ENCODE measurements around the gene AMPH. TPM values are rescaled to one million over a fixed set of nuclear protein-coding genes. Genes with fewer than 3 reads are reported as not detected.
A peak's percentile ranks its signal among the peaks of the same experiment; 100 is the strongest.

Gene AMPH
- polyA plus RNA-seq, 1 experiment: 1.5 TPM

- no peaks in the 10 kb centered on the region for H3K27me3 ChIP-seq (ENCODE audit: control insufficient read depth, insufficient read depth, low read length)
- TF ChIP-seq CTCF (IDR thresholded peaks at IDR 0.05; ENCODE audit: insufficient read depth, low read depth, low read length): no peak
- no peaks in the 10 kb centered on the region for H3K36me3 ChIP-seq (ENCODE audit: control insufficient read depth, insufficient read depth, low read length)
- POLR2A ChIA-PET: no interaction called here
- DNase-seq (ENCODE audit: low read depth): no peak
- CTCF ChIA-PET: no interaction called here
- H3K4me3 ChIP-seq (ENCODE audit: low read depth, low read length): no peak overlapping the region
Observed at GRCh38 chr7:38462819-38463218, 168.4 kb downstream of the AMPH start.

GRCh38 chr7:38461887-38462286, 169.3 kb downstream of the AMPH start:
- Histone ChIP-seq H3K4me3 (ENCODE audit: low read depth, low read length) (no peak overlapping the region), H3K27me3 (ENCODE audit: control insufficient read depth, insufficient read depth, low read length) (no peaks in the 10 kb centered on the region), H3K36me3 (ENCODE audit: control insufficient read depth, insufficient read depth, low read length) (no peaks in the 10 kb centered on the region)
- ChIA-PET POLR2A (no interaction called here), CTCF (no interaction called here)
- DNase-seq (ENCODE audit: low read depth): no peak
- no peak for TF ChIP-seq CTCF (IDR thresholded peaks at IDR 0.05; ENCODE audit: insufficient read depth, low read depth, low read length)

- POLR2A ChIA-PET: no interaction called here
- DNase-seq (ENCODE audit: low read depth): no peak
- TF ChIP-seq CTCF (IDR thresholded peaks at IDR 0.05; ENCODE audit: insufficient read depth, low read depth, low read length): no peak
- Histone ChIP-seq H3K4me3 (ENCODE audit: low read depth, low read length) (no peak overlapping the region), H3K27me3 (ENCODE audit: control insufficient read depth, insufficient read depth, low read length) (no peaks in the 10 kb centered on the region), H3K36me3 (ENCODE audit: control insufficient read depth, insufficient read depth, low read length) (no peaks in the 10 kb centered on the region)
- CTCF ChIA-PET: interaction anchor here (1.3 to 3.0 kb wide), 2 partner anchors 55 to 206 kb away, joined by 3 to 22 read pairs; no protein-coding TSS in a partner anchor
Observed at GRCh38 chr7:38453826-38454225, 177.3 kb downstream of the AMPH start.

- POLR2A ChIA-PET: no interaction called here
- no peak for DNase-seq (ENCODE audit: low read depth)
- no peak for TF ChIP-seq CTCF (IDR thresholded peaks at IDR 0.05; ENCODE audit: insufficient read depth, low read depth, low read length)
- Histone ChIP-seq H3K27me3 (ENCODE audit: control insufficient read depth, insufficient read depth, low read length) (no peaks in the 10 kb centered on the region), H3K36me3 (ENCODE audit: control insufficient read depth, insufficient read depth, low read length) (no peaks in the 10 kb centered on the region), H3K4me3 (ENCODE audit: low read depth, low read length) (no peak overlapping the region)
- CTCF ChIA-PET: interaction anchor here (0.6 to 3.0 kb wide), 5 partner anchors 54 to 343 kb away, joined by 3 to 22 read pairs (median 3); no protein-coding TSS in a partner anchor
Observed at GRCh38 chr7:38453168-38453567, 178.0 kb downstream of the AMPH start.

- no peak overlapping the region for H3K4me3 ChIP-seq (ENCODE audit: low read depth, low read length)
- no peaks in the 10 kb centered on the region for H3K36me3 ChIP-seq (ENCODE audit: control insufficient read depth, insufficient read depth, low read length)
- DNase-seq (ENCODE audit: low read depth): peak; percentile 33
- POLR2A ChIA-PET: interaction anchor here (0.6 to 0.7 kb wide), 2 partner anchors 37 to 176 kb away, joined by 3 read pairs; no protein-coding TSS in a partner anchor
- no peaks in the 10 kb centered on the region for H3K27me3 ChIP-seq (ENCODE audit: control insufficient read depth, insufficient read depth, low read length)
- CTCF ChIA-PET: interaction anchor here (0.6 to 3.0 kb wide), 5 partner anchors 54 to 344 kb away, joined by 3 to 22 read pairs (median 3); no protein-coding TSS in a partner anchor
- no peak for TF ChIP-seq CTCF (IDR thresholded peaks at IDR 0.05; ENCODE audit: insufficient read depth, low read depth, low read length)
Observed at GRCh38 chr7:38452681-38453108, 178.5 kb downstream of the AMPH start.

Data from BJ (cell line).